Activated T-helper 1 cell treated with Interleukin-2 at 50 U/mL for 16 hours (primary cell): ENCODE measurements around the gene STING1.
"Not testable (repeated sequence)": the region's sequence is repeated elsewhere in the genome, so short reads cannot be mapped to it uniquely, and the experiment has no call there.

Experiments used
- DNase-seq: peaks from one replicate; pipeline ENCODE4 v3.0.0-alpha.2; 2020; ENCODE audit warnings: low read depth

STING1 gene

DNA sequence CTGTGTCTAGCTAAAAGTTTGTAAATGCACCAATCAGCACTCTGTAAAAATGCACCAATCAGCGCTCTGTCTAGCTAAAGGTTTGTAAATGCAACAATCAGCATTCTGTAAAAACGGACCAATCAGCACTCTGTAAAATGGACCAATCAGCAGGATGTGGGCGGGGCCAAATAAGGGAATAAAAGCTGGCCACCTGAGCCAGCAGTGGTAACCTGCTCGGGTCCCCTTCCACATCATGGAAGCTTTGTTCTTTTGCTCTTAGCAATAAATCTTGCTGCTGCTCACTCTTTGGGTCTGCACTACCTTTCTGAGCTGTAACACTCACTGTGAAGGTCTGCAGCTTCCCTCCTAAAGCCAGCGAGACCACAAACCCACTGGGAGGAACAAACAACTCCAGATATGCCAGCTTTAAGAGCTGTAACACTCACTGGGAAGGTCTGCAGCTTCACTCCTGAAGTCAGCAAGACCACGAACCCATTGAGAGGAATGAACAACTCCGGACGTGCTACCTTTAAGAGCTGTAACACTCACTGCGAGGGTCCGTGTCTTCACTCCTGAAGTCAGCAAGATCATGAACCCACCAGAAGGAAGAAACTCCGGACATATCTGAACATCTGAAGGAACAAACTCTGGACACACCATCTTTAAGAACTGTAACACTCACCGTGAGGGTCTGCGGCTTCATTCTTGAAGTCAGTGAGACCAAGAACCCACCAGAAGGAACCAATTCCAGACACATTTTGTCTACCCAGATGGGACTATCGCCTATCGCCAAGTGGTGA lies 20.7 kb upstream of the STING1 start:
- DNase-seq = not testable (repeated sequence)

DNA sequence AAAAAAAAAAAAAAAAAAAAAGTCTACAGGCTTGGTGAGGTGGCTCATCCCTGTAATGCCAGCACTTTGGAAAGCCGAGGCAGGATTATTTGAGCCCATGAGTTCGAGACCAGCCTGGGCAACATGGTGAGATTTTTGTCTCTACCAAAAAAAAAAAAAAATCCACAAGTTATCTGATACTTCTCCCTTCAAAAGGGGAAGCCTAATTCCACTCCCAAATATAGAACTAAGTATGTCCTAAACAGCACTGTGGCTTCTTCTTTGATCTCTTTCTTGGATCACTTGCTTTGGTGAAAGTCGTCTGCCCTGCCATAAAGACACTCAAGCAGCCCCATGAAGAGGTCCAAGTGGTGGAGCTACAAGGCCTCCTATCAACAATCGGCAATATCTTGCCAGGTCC lies 18.8 kb upstream of the STING1 start:
- DNase-seq = no peak

DNA sequence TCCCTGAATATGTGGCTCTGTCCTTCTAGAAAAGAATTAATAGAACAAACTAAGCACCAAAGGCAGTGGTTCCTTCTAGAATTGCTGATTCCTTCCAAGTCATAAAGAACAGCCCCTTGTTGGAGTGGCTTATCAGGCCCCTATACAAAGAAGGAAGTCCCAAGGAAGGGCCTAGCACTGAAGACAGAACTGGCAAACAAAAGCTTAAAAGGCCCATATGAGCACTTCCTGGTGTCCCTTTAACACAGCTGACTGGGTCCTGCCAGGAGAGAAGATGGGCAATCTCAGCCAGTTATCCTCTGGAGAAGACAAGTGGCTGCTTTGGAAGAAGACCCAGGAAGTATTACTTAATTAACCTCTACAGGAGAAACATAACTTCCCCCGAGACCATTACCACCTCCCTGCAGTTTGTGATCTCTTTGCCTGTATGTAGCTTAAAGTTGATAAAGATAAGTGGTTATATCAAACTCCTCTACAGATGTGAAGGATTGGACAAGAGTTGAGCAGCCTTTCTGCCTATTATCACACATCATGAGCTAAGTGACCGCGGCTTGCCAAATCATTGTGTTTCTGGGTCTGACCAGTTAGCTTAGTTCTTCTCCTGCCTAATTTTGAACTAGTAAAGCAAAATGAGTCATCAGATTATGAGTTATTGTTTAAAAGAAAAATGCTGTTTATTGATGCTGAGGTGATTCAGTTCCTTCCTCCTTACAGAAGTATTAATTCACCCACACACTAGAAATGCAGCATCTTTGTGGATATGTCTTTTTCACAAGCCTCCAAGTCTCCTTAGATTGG lies 13.3 kb upstream of the STING1 start:
- no peak for DNase-seq

DNA sequence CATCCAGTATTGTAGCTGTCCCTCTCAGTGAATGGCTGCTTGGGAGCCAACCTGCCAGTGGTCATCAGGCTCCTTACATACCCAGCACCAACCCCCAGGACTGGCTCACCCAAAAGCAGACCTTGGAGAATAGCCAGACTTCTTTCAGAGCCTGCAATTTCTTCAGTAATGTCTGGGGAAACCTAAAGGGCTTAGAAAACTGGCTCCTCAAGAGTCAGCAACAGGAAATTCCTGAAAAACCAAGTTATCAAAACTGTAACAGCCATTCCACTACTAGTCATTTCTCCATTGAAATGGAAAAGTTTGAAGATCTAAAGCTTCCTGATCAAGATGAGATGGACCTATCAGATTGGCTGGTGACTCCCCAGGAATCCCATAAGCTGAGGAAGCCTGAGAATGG lies 12.3 kb upstream of the STING1 start:
- DNase-seq = no peak

DNA sequence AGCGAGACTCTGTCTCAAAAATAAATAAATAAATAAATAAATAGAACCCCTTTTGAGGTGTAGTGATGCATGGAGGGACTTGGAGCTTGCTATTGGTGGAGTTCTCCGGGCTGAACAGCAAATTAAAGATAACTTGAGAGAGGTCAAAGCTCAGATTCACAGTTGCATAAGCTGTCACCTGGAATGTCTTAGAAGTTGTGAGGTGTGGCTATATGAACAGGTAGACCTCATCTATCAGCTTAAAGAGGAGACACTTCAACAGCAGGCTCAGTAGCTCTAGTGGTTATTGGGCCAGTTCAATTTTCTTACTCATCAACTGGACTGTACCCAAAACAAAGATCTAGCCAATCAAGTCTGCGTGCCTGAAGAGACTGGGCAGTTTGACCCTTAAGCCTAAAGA lies 11.7 kb upstream of the STING1 start:
- DNase-seq = no peak

DNA sequence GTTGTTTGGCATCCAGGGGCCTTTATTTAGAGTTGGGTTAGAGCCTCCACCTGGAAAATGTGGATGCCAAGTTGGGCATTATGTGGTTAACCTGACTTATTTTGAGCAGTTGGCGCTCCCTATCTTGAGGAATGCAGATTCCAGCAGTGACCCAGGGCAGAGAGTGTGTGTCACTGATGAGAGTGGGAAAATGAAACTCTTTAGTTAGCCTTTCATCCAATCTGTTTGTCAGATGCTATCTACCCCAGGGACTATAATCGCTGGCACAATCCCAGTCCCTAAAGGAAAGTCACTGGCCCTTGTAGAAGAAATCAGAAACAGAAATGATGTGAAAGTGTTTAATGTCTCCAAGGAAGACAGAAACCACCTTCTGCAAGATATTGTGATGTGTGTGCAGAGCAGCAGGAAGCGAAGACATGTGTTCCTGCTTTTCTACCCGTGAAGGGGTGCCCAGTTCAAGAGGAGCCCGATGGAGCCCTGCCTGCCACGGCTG lies 10.2 kb upstream of the STING1 start:
- DNase-seq = no peak

DNA sequence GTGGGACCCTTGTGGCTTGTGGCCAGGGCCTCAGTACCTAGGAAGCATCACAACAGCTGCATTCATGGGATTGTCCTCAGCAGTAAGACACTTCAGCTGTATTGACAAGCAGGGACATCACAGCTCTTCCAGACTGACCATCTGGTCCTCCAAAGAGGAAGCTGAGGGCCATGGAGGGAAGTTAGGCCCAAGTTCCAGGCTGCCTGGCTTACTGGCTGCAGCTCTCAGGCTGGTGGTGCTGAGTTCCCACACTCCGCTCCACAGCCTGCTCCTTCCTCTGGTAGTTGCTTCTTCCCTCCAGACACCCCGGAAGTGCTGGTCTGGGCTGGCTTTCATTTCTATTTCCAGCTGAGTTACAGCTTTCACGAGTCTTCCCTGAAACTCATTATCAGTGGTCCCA lies 5.7 kb upstream of the STING1 start:
- no peak for DNase-seq

DNA sequence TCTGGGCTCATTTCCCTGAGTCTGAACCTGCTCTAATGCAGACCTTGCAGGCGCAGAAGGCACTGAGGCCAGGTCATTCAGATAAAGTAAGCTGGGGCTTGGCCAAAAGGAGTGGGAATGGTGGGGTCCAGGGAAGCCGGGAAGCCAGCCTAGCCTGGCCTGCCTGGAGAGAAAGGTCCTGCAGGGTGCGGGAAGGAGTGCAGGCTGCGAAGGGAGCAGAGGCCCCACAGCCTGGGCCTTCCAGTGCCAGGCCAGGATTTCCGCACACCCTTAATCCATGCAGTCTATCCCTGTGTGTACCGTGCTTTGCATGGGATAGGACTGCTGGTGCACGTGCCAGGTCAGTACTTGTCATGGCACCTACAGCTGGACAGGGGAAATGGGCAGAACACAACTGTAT lies 3.6 kb upstream of the STING1 start:
- no peak for DNase-seq

DNA sequence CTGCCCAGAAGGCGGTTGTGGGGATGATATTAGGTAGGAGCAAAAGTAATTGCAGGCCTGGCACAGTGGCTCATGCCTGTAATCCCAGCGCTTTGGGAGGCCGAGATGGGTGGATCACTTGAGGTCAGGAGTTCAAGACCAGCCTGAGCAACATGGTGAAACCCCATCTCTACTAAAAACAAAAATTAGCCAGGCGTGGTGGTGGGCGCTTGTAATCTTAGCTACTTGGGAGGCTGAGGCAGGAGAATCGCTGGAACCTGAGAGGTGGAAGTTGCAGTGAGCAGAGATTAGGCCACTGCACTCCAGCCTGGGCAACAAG lies 291 bp upstream of the STING1 start:
- DNase-seq = not testable (repeated sequence)

DNA sequence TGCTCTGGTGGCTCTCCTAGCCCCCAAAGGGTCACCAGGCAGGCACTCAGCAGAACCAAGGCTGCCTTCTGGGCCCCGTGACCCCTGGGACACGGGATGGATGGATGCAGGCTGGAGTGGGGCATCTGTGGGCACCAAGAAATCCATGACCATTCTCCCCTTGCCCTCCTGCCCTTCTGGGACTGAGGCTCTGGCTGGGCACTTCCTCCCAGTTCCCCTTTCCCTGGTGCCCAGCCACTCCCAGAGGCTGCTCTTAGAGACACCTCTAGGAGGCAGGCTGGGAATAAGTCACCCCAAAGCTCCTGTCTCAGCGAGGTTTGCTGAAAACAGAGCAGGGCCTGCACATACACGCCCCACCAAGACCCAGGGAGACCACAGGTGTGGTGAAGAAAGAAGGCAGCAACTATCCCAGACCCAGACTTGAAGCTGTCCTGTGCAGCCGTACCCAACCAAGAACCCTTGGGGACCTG lies 943 bp downstream of the STING1 start:
- no peak for DNase-seq

DNA sequence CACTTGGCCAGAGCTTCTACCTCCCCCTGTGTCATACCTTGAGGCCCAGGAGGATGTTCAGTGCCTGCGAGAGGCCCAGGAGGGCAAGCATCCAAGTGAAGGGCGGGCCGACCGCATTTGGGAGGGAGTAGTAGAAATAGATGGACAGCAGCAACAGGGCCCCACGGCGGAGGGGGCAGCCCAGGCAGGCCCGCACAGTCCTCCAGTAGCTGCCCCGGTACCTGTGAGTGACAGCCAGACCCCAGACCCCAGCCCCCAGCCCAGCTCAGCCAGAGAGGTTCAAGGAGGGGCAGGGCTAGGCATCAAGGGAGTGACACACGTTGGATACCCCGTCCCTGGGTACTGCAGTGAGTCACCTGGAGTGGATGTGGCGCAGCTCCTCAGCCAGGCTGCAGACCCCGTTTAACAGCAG lies 1.4 kb downstream of the STING1 start:
- no peak for DNase-seq

DNA sequence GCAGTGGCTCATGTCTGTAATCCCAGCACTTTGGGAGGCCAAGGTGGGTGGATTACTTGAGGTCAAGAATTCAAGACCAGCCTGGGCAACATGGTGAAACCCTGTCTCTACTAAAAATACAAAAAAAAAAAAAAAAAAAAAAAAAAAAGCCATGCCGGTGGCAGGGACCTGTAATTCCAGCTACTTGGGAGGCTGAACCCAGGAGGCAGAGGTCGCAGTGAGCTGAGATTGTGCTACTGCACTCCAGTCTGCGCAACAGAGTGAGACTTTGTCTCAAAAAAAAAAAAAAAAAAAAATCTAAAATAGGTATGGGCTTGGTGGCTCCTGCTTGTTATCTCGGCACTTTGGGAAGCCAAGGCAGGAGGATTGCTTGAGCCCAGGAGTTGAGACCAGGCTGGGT lies 2.8 kb downstream of the STING1 start:
- DNase-seq = not testable (repeated sequence)

DNA sequence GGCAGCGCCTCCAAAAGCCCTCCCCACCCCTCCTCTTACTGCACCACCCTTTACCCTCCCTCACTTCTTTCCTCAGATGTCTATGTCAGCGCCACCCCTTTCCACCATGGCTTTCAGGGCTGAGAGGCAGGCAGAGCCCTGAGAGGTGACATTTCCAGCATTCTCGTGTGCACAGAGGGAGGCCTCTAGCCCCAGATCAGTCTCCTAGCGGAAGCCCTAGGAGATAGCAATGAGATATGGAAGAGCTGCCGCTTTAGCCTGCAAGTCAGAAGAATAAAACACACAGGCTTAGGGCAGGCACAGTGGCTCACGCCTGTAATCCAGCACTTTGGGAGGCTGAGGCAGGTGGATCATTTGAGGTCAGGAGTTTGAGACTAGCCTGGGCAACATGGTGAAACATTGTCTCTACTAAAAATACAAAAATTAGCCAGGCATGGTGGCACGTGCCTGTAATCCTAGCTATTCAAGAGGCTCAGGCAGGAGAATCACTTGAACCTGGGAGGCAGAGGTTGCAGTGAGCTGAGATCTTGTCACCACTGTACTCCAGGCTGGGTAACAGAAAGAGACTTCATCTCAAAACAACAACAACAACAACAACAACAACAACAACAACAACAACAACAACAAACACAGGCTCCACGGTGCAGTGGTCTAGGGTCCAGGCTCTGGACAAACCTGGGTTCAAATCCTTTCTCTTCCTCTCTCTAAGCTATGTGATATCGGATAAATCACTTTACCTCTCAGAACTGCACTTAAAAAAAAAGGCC lies 3.7 kb downstream of the STING1 start:
- DNase-seq = not testable (repeated sequence)

DNA sequence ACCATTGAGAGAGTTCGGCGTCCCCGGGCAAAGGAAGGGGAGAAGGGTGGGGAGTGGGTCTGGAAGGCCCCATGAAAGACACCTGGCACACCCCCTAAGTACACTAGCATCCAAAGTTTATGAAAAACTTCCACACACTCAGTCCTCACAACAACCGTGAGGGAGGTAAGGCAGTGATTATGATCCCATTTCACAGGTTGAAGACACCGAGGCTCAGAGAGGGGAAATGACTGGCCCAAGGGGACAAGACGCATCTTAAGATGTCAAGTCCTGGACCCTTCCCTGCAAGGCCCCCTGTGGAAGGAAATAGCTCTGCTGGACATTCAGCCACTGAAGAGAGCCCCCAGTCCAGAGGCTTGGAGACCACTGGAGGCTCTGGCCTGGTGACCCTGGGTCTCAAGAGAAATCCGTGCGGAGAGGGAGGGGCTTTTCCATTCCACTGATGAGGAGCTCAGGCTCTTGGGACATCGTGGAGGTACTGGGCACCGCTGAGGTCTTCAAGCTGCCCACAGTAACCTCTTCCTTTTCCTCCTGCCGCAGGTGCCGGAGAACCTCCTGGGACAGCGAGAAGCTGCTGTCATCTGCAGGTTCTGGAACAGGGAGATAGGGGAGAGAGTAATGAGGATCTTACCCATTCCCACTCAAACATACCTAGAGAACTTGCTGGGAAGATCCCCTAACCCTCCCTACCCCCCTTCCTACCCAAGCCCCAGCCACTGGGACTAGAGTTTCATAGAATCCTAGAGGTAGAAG lies 6.5 kb downstream of the STING1 start:
- no peak for DNase-seq

DNA sequence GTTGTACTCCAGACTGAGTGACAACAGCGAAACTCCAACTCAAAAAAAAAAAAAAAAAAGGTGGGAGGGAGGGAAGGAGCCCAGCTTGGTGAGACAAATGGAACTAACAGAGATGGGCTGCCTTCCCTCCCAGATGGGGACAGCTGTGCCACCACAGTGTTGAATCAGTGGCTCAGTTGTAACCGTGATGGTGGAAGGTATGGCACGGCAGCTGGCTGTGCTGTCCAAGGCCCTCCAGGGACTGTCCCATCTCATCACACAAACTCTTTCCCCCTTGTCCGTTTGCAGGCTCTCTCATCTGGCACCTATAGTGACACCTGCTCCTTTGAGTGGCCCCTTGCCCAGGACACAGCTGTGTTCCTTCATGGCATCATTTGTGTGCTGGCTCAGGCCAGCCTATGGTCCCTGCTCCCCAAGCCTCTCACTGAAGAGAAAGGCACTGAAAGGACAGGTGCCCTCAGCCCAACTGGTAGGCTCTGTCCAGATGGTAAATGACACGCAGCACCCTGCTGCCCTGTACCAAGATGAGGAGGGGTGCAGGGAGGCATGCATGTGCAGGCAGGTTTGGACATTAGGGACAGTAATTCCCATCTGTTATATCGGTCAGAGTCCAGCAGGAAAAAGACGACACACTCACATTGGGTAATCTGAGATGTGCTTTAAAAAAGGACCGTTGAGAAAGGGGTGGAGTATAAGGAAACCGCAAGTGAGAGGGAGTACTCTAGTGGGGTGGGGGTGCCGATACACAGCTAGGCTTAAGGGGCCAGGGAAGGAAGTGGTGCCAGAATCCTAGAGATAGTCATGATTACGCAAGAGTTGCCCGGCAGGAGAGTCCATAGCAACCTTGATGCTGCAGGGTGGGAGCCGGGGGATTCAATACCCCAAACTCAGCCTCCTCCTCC lies 7.4 kb downstream of the STING1 start:
- no peak for DNase-seq

DNA sequence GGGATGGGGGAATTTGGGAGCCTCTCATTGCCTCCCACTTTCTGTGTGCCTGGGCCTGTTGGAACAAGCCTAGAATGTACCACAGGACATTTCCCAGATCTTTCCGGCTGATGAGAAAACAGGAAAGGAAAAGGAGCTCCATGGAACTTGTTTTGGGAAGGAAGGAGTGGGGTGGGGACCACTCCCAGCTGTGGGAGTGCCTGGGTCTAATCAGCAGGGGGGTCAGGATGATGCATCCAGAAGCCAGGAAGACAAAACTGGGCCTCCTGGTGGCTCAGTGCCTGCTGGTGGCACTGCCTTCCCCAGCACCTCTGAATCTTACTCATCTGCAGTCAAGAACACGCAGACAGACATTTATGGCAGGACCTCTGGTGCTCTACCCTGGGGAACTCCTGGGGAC lies 9.0 kb downstream of the STING1 start:
- DNase-seq = no peak

DNA sequence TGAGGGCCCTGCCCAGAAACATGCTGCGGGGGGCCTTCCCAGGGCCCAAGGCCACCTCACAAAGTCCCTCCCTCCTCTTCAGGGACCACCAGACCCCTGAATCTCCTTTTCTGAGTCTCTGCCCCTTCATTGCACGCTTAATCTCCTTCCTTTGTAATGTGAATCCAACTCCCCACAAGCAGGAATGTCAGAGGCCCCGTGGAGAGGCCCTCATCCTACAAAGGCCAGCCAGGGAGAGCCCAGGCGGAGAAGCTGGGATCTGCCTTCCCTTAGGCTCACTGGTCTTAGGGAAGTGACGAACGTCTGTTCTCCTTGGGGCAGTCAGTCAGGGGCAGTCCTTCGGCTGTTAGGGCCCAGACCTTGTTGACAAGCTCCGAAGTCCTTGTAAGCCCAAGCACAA lies 9.5 kb downstream of the STING1 start:
- DNase-seq = no peak

DNA sequence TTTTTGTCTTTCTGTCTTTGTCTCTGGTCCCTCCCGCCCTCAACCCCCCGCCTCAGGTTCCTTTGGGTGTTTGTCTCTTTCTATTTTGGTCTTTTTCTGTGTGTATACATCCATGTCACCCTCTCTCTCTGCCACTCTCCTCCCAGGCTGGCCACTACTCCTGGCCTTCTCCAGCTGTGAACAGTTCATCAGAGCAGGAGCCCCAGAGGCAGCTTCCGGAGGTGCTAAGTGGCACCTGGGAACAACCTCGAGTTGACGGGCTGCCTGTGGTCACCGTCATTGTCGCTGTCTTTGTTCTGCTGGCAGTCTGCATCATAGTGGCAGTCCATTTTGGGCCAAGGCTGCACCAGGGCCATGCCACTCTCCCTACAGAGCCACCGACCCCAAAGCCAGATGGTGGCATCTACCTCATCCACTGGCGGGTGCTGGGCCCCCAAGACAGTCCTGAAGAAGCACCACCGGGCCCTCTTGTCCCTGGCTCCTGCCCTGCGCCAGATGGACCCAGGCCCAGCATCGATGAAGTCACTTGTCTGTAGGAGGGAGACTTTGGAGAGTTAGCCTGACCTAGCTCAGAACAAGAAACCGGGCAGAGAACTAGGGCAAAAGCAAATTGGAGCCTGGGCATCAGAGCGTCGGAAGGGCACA lies 10.1 kb downstream of the STING1 start:
- no peak for DNase-seq

DNA sequence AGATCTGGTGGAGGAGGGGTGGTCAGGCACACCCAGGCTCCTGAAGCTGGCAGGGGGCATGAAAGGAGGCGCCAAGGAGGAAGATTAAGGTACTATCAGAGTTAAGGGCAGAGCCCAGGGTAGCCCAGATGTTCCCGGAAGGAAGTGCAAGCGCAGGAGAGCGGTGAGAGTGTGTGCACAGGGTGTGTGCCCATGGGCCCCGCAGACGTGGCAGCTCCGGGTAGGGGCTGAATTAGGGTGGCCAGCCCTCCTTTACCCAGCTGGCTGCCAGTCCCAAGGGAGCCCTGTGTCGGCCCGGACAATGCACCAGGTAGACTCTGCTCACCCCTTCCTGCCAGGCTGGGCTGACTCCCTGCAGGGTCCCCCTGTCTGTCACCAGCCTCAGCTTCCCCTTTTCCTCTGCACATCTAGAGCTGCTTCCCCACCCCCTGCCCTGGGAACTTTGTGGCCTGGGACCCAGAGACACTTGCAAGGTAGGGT lies 11.7 kb downstream of the STING1 start, which contains the start of gene SMIM33:
SMIM33 (plus strand) TSS at position 184 of the 480 bp plus-strand sequence; CDS start at position 302, 118 bp downstream.
- DNase-seq = peak; percentile 27

DNA sequence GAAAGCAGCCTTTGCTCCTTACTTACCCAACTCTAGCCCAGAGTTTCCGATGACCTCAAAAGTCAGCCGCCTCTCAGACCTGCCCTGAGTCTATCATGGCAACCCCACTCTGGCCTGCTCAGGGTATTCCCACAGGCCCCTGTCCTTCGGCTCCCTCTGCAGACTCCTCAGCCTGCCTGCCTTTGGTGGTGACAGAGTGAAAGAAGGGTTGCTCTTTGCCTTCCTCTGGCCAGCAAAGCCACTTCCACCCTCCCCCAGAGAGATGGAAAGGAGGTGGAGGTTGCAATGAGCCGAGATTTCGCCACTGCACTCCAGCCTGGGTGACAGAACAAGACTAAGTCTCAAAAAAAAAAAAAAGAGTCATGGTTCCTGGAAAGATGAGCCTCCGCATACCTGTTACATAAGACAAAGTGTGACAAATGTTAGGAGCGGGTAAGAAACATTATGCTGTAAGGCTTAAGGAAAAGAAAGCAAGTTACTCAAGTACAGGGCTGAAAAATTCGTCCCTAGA lies 14.1 kb downstream of the STING1 start:
- DNase-seq = no peak
